HEK293T (cell line): ENCODE measurements around the gene IL10RA.

Experiments used
- ELF4 ChIP-seq: fragments of 450-650 bp; IDR thresholded peaks from 2 replicates; pipeline ENCODE4 v1.6.1; 2017; ENCODE audit warnings: antibody characterized with exemption
- FOXA1 ChIP-seq: fragments of 450-650 bp; IDR thresholded peaks from 2 replicates; pipeline ENCODE4 v1.6.1; 2016; ENCODE audit warnings: mild to moderate bottlenecking
- TARDBP ChIP-seq: fragments of 450-650 bp; IDR thresholded peaks from 2 replicates; pipeline ENCODE4 v1.6.1; 2016

- TF ChIP-seq ELF4 (no peak), FOXA1 (no peak), TARDBP (no peak)
These were observed 14.6 kb downstream of the IL10RA start for GRCh38 chr11:118000850-118001228.
